Neuronal stem cell (in vitro differentiated cells): ENCODE data around the gene PTPN9.

Experiments used
- DNase-seq: peaks from one replicate; pipeline ENCODE4 v3.0.0-alpha.2; 2013; ENCODE audit warnings: low spot score
- H2AFZ ChIP-seq: one replicate; pipeline ENCODE4 v1.6.1; 2013; ENCODE audit warnings: mild to moderate bottlenecking, low read length, inconsistent platforms
- H2AK5ac ChIP-seq: 2 replicates; pipeline ENCODE4 v1.6.1; 2013; ENCODE audit warnings: low read depth, mild to moderate bottlenecking, inconsistent platforms, low read length, moderate library complexity, mixed read lengths
- H2BK120ac ChIP-seq: 2 replicates; pipeline ENCODE4 v1.6.1; 2013; ENCODE audit warnings: low read depth, mild to moderate bottlenecking, inconsistent platforms, low read length, moderate library complexity, mixed read lengths
- H2BK12ac ChIP-seq: one replicate; pipeline ENCODE4 v1.6.1; 2013; ENCODE audit warnings: low read length, inconsistent platforms
- H2BK15ac ChIP-seq: 2 replicates; pipeline ENCODE4 v1.6.1; 2013; ENCODE audit warnings: mild to moderate bottlenecking, low read length, inconsistent platforms, mixed read lengths
- H2BK5ac ChIP-seq: one replicate; pipeline ENCODE4 v1.6.1; 2013; ENCODE audit warnings: inconsistent platforms, mild to moderate bottlenecking, low read length, moderate library complexity
- H3K14ac ChIP-seq: one replicate; pipeline ENCODE4 v1.6.1; 2013; ENCODE audit warnings: low read length, inconsistent platforms
- H3K18ac ChIP-seq: 2 replicates; pipeline ENCODE4 v1.6.1; 2013; ENCODE audit warnings: low read length, inconsistent platforms
- H3K23ac ChIP-seq: 2 replicates; pipeline ENCODE4 v1.6.1; 2013; ENCODE audit warnings: low read depth, mild to moderate bottlenecking, mixed read lengths, low read length, inconsistent platforms; ENCODE audit not compliant: poor library complexity
- H3K27ac ChIP-seq: replicated peaks from 3 replicates; pipeline ENCODE4 v1.5.1; 2013; ENCODE audit warnings: low read length, inconsistent platforms
- H3K27me3 ChIP-seq, 3 experiments: 2 replicates each; pipeline ENCODE4 v1.6.1; 2013; ENCODE audit warnings: low read length in 3 of 3, mild to moderate bottlenecking in 2 of 3, inconsistent platforms in 1 of 3, low read depth in 1 of 3, mixed read lengths in 1 of 3, moderate library complexity in 1 of 3; ENCODE audit not compliant: control insufficient read depth in 3 of 3, insufficient read depth in 3 of 3
- H3K36me3 ChIP-seq, 2 donors: replicated peaks in 1 of 2; 2 replicates each; pipeline ENCODE4 v1.6.1; 2013; ENCODE audit warnings: low read length in 2 of 2; ENCODE audit not compliant: control insufficient read depth in 2 of 2, insufficient read depth in 2 of 2
- H3K4ac ChIP-seq: 2 replicates; pipeline ENCODE4 v1.6.1; 2013; ENCODE audit warnings: inconsistent platforms, mild to moderate bottlenecking, low read length, moderate library complexity
- H3K4me1 ChIP-seq, 2 donors: 1 replicate in 1 of 2; 2 replicates in 1 of 2; pipeline ENCODE4 v1.6.1; 2013; ENCODE audit warnings: low read length in 2 of 2, low read depth in 1 of 2; ENCODE audit not compliant: control insufficient read depth in 2 of 2, insufficient read depth in 1 of 2
- H3K4me2 ChIP-seq: one replicate; pipeline ENCODE4 v1.6.1; 2013; ENCODE audit warnings: mild to moderate bottlenecking, low read length, inconsistent platforms; ENCODE audit not compliant: insufficient read depth, poor library complexity, severe bottlenecking
- H3K4me3 ChIP-seq, 2 donors: 2 replicates each; pipeline ENCODE4 v1.5.1; 2013; ENCODE audit warnings: low read length in 2 of 2, mild to moderate bottlenecking in 2 of 2, inconsistent platforms in 1 of 2, moderate library complexity in 1 of 2
- H3K79me1 ChIP-seq: one replicate; pipeline ENCODE4 v1.6.1; 2013; ENCODE audit warnings: low read depth, mild to moderate bottlenecking, inconsistent platforms, low read length, moderate library complexity
- H3K9ac ChIP-seq: one replicate; pipeline ENCODE4 v1.6.1; 2013; ENCODE audit warnings: mild to moderate bottlenecking, low read depth, low read length, inconsistent platforms; ENCODE audit not compliant: poor library complexity
- H3K9me3 ChIP-seq, 2 donors: replicated peaks in 1 of 2; 2 replicates each; pipeline versions ENCODE3 to v1.6.1; 2013; ENCODE audit warnings: low read length in 2 of 2, mild to moderate bottlenecking in 2 of 2, inconsistent platforms in 1 of 2, low read depth in 1 of 2, mixed read lengths in 1 of 2, moderate library complexity in 1 of 2; ENCODE audit not compliant: control insufficient read depth in 2 of 2, insufficient read depth in 1 of 2
- H4K8ac ChIP-seq: one replicate; pipeline ENCODE4 v1.6.1; 2013; ENCODE audit warnings: low read depth, mild to moderate bottlenecking, inconsistent platforms, low read length, moderate library complexity
- H4K91ac ChIP-seq: one replicate; pipeline ENCODE4 v1.6.1; 2013; ENCODE audit warnings: low read length, low read depth, mild to moderate bottlenecking, inconsistent platforms; ENCODE audit not compliant: poor library complexity
- WGBS, 2 donors: extraction: QIAGEN DNeasy Blood & Tissue Kit; methylation state at CpG; one replicate each; pipeline ENCODE4 v1.1.7; 2013; ENCODE audit warnings: missing lambda C conversion rate in 2 of 2, mixed read lengths in 1 of 2; ENCODE audit not compliant: insufficient read length in 2 of 2, insufficient replicate concordance in 1 of 2; ENCODE audit errors: extremely low coverage in 2 of 2; 5-methylcytosine and 5-hydroxymethylcytosine counted together

The PTPN9 gene

GRCh38 chr15:75553659-75554058 is 25.5 kb downstream of the PTPN9 start:
- Histone ChIP-seq H2BK15ac (no peak overlapping the region), H3K4me2 (no peak overlapping the region), H3K36me3 (peaks cover 0 to 18% of the 10 kb centered on the region in 2 donors), H3K9ac (no peak overlapping the region), H4K8ac (no peak overlapping the region), H4K91ac (no peak overlapping the region), H3K27ac (no peak overlapping the region), H2BK5ac (no peak overlapping the region), H3K4ac (no peak overlapping the region), H2AK5ac (no peak overlapping the region), H3K23ac (no peak overlapping the region), H3K4me1 (no peaks in the 10 kb centered on the region), H2AFZ (no peak overlapping the region), H3K14ac (no peak overlapping the region), H2BK12ac (no peak overlapping the region), H3K4me3 (no peak overlapping the region), H2BK120ac (no peak overlapping the region), H3K27me3 (no peaks in the 10 kb centered on the region), H3K9me3 (no peaks in the 10 kb centered on the region), H3K79me1 (peaks cover 1% of the 10 kb centered on the region), H3K18ac (no peak overlapping the region)
- DNase-seq = no peak

- no peak overlapping the region for H3K18ac ChIP-seq
- no peak overlapping the region for H2BK120ac ChIP-seq
- no peak overlapping the region for H2AFZ ChIP-seq
- H3K14ac ChIP-seq = no peak overlapping the region
- no peak for DNase-seq
- H2BK5ac ChIP-seq = no peak overlapping the region
- H3K4me1 ChIP-seq = no peaks in the 10 kb centered on the region
- H3K4me2 ChIP-seq = no peak overlapping the region
- H2BK15ac ChIP-seq = no peak overlapping the region
- no peak overlapping the region for H3K27ac ChIP-seq
- H3K9ac ChIP-seq = no peak overlapping the region
- no peaks in the 10 kb centered on the region for H3K9me3 ChIP-seq
- no peak overlapping the region for H3K4ac ChIP-seq
- H3K36me3 ChIP-seq = peaks cover 0 to 8% of the 10 kb centered on the region in 2 donors
- no CpG with 5 or more reads among the region's 4 CpGs for WGBS, 2 donors
- H3K79me1 ChIP-seq = peaks cover 1% of the 10 kb centered on the region
- no peak overlapping the region for H4K8ac ChIP-seq
- no peak overlapping the region for H2BK12ac ChIP-seq
- no peaks in the 10 kb centered on the region for H3K27me3 ChIP-seq
- H4K91ac ChIP-seq = no peak overlapping the region
- no peak overlapping the region for H3K23ac ChIP-seq
- no peak overlapping the region for H3K4me3 ChIP-seq
- no peak overlapping the region for H2AK5ac ChIP-seq
Measured at GRCh38 chr15:75551091-75551490, 28.0 kb downstream of the PTPN9 start.

- no peak overlapping the region for H3K27ac ChIP-seq
- no peak overlapping the region for H2BK12ac ChIP-seq
- no peak overlapping the region for H4K8ac ChIP-seq
- H3K36me3 ChIP-seq = peaks cover 0 to 9% of the 10 kb centered on the region in 2 donors
- H3K4ac ChIP-seq = no peak overlapping the region
- H3K27me3 ChIP-seq = no peaks in the 10 kb centered on the region
- H3K4me3 ChIP-seq = no peak overlapping the region
- H3K79me1 ChIP-seq = no peaks in the 10 kb centered on the region
- no peak overlapping the region for H4K91ac ChIP-seq
- no peak overlapping the region for H2AFZ ChIP-seq
- no peak overlapping the region for H3K4me2 ChIP-seq
- H3K9ac ChIP-seq = no peak overlapping the region
- H3K14ac ChIP-seq = no peak overlapping the region
- H2BK15ac ChIP-seq = no peak overlapping the region
- no peak overlapping the region for H2BK120ac ChIP-seq
- no peaks in the 10 kb centered on the region for H3K9me3 ChIP-seq
- H3K4me1 ChIP-seq = no peaks in the 10 kb centered on the region
- H3K18ac ChIP-seq = no peak overlapping the region
- WGBS, 2 donors = no CpG with 5 or more reads among the region's 1 CpG
- DNase-seq = no peak
- no peak overlapping the region for H2AK5ac ChIP-seq
- no peak overlapping the region for H3K23ac ChIP-seq
- H2BK5ac ChIP-seq = no peak overlapping the region
Measured at GRCh38 chr15:75545064-75545463, 34.1 kb downstream of the PTPN9 start.

- no peaks in the 10 kb centered on the region for H3K79me1 ChIP-seq
- no CpG with 5 or more reads among the region's 2 CpGs for WGBS, 2 donors
- no peak overlapping the region for H3K4me3 ChIP-seq
- H2BK120ac ChIP-seq = no peak overlapping the region
- H3K27me3 ChIP-seq = no peaks in the 10 kb centered on the region
- H3K36me3 ChIP-seq = peaks cover 0 to 9% of the 10 kb centered on the region in 2 donors
- H2AFZ ChIP-seq = no peak overlapping the region
- no peak overlapping the region for H3K9ac ChIP-seq
- no peaks in the 10 kb centered on the region for H3K4me1 ChIP-seq
- H2BK12ac ChIP-seq = no peak overlapping the region
- no peak overlapping the region for H2BK15ac ChIP-seq
- no peak overlapping the region for H4K8ac ChIP-seq
- no peak overlapping the region for H3K4me2 ChIP-seq
- no peak overlapping the region for H3K27ac ChIP-seq
- no peak overlapping the region for H2BK5ac ChIP-seq
- H4K91ac ChIP-seq = no peak overlapping the region
- H2AK5ac ChIP-seq = no peak overlapping the region
- no peak for DNase-seq
- H3K14ac ChIP-seq = no peak overlapping the region
- no peak overlapping the region for H3K23ac ChIP-seq
- H3K18ac ChIP-seq = no peak overlapping the region
- H3K9me3 ChIP-seq = no peaks in the 10 kb centered on the region
- no peak overlapping the region for H3K4ac ChIP-seq
Measured at GRCh38 chr15:75544359-75544758, 34.8 kb downstream of the PTPN9 start.
